Measurements from ENCODE around the gene PHACTR2.

GRCh38 chr6:143692696-143693095, 14.9 kb downstream of the PHACTR2 start:
- TF ChIP-seq, protein P1, sequence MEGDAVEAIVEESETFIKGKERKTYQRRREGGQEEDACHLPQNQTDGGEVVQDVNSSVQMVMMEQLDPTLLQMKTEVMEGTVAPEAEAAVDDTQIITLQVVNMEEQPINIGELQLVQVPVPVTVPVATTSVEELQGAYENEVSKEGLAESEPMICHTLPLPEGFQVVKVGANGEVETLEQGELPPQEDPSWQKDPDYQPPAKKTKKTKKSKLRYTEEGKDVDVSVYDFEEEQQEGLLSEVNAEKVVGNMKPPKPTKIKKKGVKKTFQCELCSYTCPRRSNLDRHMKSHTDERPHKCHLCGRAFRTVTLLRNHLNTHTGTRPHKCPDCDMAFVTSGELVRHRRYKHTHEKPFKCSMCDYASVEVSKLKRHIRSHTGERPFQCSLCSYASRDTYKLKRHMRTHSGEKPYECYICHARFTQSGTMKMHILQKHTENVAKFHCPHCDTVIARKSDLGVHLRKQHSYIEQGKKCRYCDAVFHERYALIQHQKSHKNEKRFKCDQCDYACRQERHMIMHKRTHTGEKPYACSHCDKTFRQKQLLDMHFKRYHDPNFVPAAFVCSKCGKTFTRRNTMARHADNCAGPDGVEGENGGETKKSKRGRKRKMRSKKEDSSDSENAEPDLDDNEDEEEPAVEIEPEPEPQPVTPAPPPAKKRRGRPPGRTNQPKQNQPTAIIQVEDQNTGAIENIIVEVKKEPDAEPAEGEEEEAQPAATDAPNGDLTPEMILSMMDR (IDR thresholded peaks at IDR 0.05; ENCODE audit: insufficient read depth, low read length) = no peak
- TF ChIP-seq, protein P2, sequence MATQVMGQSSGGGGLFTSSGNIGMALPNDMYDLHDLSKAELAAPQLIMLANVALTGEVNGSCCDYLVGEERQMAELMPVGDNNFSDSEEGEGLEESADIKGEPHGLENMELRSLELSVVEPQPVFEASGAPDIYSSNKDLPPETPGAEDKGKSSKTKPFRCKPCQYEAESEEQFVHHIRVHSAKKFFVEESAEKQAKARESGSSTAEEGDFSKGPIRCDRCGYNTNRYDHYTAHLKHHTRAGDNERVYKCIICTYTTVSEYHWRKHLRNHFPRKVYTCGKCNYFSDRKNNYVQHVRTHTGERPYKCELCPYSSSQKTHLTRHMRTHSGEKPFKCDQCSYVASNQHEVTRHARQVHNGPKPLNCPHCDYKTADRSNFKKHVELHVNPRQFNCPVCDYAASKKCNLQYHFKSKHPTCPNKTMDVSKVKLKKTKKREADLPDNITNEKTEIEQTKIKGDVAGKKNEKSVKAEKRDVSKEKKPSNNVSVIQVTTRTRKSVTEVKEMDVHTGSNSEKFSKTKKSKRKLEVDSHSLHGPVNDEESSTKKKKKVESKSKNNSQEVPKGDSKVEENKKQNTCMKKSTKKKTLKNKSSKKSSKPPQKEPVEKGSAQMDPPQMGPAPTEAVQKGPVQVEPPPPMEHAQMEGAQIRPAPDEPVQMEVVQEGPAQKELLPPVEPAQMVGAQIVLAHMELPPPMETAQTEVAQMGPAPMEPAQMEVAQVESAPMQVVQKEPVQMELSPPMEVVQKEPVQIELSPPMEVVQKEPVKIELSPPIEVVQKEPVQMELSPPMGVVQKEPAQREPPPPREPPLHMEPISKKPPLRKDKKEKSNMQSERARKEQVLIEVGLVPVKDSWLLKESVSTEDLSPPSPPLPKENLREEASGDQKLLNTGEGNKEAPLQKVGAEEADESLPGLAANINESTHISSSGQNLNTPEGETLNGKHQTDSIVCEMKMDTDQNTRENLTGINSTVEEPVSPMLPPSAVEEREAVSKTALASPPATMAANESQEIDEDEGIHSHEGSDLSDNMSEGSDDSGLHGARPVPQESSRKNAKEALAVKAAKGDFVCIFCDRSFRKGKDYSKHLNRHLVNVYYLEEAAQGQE (IDR thresholded peaks at IDR 0.05; ENCODE audit: insufficient replicate concordance, low read depth) = no peak

Data from HL-60 (cell line).